Left lobe of liver (tissue), 2 donors: Measurements from ENCODE around the gene IL31. TPM values are rescaled to one million over a fixed set of nuclear protein-coding genes. Genes with fewer than 3 reads are reported as not detected.
"Not testable (repeated sequence)": the region's sequence is repeated elsewhere in the genome, so short reads cannot be mapped to it uniquely, and the experiment has no call there.

ENCODE experiments used
- ATAC-seq: fragments of 200-7000 bp; cut with Tn5 transposase; one replicate; pipeline ENCODE4 v1.9.1; 2020; ENCODE audit warnings: mild to moderate bottlenecking, moderate library complexity
- DNase-seq: peaks from one replicate; pipeline ENCODE4 v3.0.0-alpha.2; 2020; ENCODE audit warnings: low spot score
- total RNA-seq: library from RNA; stranded (reverse); gene quantifications from one replicate; pipeline ENCODE4 v1.2.1, GENCODE V29; 2021
- donor health status: DM: no; HTN: no; CAD: no; lungs with moderate emphysema.
- donor health status: DM: no; HTN: yes; CAD: no.

The IL31 gene
- total RNA-seq: not detected

DNA sequence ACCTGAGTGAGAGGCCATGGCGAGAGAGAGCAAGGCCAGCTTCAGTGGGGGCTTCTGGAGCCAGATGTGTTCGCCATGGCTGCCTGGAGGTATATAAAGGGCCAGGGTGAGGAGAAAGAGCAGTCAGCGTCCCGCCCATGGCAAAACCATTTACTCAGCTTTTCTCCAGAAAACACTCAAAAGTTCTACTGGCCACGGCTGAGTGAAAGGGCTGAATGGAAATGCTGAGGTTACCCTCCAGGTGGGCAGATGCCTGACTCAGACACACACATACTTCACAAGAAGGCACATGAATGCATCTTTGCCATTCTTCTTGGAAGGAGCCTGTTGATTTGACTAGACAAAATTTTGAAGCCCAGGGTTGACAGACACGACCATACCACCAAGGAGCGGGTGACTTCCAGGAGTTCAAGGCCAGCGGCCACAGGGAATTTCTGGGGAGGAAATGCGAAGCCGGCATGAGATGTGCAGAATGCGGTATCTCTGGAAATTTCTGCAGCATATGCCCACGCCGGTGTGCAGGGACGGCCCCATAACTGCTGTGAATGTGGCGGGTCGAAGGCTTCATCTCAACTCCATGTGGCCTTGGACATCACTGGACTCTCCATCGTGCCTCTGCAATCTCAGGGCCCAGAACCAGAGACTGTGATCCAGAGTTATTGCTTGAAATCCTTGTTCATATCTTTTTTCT is at the start of gene IL31:
TSS of gene IL31 (minus strand) at position 67 of the 691 bp plus-strand sequence. CDS start at position 18, 49 bp downstream.
- DNase-seq (no peak), ATAC-seq (no peak)

DNA sequence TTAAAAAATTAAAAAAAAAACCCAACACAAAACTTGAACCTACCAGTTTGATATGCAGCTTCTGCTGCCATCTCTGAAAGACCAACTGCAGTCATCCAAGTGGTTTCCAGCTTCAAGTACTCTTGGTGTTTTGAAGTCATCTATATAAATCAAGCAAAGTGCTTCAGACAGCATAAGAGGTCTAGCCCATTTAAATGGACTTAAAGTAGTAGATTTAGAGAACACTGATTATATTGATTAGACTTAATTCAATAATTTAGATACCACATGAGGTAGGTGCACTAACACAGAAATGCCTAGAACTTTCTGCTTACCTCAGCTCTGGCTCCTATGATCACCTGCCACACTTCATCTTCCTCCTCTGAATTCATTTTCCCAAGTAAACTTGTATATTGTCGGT is 42.4 kb upstream of the IL31 start:
- DNase-seq (no peak), ATAC-seq (no peak)

DNA sequence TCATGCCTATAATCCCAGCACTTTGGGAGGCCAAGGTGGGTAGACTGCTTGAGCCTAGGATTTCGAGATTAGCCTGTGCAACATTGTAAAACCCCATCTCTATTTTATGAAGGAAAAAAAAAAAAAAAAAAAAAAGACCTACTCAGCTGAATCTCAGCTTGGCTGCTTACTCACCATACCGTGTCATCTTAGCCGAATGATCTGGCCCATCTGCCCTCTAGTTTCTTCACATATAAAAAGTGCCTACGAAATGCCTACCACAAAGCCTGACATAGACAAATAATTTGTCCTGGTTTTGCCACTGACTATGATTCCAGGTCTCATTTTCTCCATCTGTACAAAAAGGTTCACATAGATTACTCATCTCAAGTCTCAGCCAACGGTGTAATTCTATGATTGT is 41.8 kb upstream of the IL31 start:
- no peak for DNase-seq
- ATAC-seq: no peak

DNA sequence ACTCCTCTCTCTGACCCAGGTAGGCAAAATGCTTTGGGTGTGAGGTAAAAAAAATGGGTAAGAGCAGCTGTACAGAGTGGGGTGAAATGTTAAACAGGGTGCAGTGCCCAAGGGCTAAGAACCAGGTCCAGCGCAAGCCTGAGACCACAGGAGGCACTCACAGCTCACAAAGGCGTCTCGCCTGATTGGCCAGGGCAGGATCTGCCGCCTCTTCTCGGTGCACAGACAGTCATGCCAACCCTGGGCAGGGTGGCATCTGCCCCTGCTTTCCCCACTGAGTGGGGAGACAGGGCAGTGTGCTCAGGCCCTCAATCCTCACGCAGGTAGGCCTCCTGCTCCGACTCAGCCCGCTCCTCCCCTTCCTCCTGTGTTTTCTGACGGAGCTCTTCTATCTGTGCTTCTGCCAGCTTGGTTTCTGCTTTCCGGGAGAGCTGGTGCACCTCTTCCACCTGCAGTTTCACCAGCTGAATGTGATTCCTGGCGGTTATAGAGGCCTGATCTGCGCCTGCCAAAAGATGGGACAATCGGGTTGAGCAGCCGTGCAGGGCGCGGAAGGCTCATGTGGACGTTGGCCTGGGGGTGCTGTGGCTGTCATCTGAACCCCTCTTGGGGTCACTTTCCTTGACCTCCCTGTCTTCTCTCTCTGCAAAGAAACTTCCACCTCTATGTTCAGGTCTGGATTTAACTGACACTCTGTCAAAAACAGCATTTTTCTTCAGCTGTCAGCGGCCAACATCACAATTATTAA is 34.2 kb upstream of the IL31 start:
- DNase-seq (no peak), ATAC-seq (no peak)

DNA sequence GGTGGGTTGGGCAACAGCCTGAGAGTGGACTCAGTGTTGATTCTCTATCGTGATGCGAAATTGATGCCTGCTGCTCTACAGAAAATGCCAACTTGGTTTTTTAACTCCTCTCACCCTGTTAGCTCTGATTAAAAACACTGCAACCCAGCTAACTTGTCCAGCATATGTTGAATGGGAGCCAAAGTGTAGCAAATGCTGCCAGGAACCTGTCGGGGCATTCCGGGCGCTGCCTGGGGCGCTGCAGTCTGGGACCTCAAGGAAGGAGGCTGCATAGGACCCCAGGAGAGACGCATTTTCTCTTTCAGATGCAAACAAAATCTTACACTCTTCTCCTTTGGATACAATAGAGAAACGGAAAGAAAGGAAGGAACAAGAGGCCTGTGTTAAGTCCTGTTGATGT is 33.4 kb upstream of the IL31 start:
- ATAC-seq (no peak), DNase-seq (no peak)

DNA sequence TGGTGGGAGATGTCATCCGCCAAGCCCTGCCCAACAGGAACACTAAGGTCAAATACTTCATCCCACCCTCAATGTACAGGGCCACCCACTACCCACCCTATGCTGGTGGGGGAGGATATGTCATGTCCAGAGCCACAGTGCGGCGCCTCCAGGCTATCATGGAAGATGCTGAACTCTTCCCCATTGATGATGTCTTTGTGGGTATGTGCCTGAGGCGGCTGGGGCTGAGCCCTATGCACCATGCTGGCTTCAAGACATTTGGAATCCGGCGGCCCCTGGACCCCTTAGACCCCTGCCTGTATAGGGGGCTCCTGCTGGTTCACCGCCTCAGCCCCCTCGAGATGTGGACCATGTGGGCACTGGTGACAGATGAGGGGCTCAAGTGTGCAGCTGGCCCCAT is 33.0 kb upstream of the IL31 start:
- DNase-seq: no peak
- no peak for ATAC-seq

DNA sequence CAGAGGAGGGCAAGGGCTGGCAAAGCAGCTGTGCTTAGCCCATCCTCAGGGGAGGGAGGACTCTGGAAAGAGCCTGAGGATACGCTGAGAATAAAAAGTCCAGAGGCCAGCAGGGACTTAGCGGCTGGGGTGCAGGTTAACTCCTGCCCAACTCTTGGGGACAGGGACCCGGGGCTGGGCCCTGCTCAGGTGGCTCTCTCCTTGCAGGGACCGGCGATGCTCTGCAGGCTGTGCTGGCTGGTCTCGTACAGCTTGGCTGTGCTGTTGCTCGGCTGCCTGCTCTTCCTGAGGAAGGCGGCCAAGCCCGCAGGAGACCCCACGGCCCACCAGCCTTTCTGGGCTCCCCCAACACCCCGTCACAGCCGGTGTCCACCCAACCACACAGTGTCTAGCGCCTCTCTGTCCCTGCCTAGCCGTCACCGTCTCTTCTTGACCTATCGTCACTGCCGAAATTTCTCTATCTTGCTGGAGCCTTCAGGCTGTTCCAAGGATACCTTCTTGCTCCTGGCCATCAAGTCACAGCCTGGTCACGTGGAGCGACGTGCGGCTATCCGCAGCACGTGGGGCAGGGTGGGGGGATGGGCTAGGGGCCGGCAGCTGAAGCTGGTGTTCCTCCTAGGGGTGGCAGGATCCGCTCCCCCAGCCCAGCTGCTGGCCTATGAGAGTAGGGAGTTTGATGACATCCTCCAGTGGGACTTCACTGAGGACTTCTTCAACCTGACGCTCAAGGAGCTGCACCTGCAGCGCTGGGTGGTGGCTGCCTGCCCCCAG is 32.3 kb upstream of the IL31 start:
- ATAC-seq: peak; percentile 9
- no peak for DNase-seq

DNA sequence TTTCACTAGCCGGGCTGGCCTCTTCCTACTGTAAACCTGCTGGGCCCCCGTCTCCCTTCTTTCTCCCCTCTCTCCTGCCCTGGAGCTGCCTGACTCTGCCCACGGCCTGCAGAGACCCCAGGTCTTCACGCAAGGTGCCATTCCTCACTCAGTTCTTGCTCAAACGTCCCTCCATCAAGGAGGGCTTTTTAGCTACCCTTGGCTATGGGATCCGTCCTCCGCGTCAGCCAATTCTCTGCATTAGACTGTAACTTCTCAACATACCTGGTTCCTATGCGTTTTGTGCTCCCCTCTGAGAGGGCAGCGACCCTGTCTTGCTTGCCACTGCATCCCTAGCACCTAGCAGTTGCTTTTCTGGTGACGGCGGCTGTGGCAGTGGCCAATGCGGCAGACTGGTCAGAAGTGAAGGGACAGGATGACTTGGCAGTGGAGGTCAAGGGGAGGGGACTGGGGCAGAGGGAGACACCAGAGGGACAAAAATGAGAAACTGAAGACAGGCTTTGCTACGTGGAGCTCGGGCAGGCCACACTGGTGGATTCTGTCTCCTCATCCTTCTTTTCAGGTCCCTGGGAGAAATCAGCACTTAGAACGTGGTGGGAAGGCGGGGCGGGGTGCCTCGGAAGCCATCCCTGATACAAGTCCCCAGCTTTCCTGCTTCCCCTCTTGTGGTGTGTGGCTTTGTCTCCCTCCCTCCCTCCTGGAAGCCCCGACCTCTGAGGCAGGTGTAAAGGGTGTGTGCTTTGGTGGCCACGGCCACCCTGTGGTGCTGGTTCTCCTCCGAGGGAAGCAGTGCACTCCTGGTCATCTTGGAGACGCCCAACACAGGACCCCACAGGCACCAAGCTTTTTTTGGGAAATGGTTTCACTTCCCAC is 31.3 kb upstream of the IL31 start:
- ATAC-seq (peak; percentile 2), DNase-seq (no peak)

DNA sequence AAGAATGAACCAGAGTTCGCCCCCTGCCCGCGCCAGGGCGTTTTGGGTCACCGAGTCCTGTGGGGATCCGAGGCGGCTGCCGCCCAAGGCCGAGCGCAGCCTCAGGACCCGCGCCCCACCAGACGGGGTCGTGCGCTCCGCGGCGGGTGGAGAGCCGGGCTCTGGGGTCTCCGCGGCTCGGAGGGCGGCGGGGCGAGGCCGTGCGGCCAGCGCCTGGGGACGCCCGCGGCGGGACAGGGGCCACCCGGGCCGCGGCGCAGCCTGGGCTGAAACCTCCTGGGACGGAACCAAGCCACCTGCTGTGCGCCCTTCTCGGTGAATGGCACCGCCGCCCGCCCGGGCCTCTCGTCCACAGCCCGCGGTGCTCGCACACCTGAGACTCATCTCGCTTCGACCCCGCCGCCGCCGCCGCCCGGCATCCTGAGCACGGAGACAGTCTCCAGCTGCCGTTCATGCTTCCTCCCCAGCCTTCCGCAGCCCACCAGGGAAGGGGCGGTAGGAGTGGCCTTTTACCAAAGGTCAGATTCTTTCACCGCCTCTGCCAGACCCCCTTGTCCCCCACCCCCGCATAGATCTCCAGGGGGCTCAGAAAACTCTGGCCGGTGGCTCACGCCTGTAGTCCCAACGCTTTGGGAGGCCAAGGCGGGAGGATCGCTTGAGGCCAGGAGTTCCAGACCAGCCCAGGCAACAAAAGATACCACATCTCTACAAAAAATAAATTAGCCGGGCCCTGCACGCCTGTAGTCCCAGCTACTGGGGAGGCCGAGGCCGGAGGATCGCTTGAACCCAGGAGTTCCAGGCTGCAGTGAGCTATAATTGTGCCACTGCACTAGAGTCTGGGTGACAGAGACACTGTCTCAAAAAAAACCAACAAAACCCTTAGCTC is 30.4 kb upstream of the IL31 start:
- DNase-seq (peak; percentile 45), ATAC-seq (peak; percentile 10)

DNA sequence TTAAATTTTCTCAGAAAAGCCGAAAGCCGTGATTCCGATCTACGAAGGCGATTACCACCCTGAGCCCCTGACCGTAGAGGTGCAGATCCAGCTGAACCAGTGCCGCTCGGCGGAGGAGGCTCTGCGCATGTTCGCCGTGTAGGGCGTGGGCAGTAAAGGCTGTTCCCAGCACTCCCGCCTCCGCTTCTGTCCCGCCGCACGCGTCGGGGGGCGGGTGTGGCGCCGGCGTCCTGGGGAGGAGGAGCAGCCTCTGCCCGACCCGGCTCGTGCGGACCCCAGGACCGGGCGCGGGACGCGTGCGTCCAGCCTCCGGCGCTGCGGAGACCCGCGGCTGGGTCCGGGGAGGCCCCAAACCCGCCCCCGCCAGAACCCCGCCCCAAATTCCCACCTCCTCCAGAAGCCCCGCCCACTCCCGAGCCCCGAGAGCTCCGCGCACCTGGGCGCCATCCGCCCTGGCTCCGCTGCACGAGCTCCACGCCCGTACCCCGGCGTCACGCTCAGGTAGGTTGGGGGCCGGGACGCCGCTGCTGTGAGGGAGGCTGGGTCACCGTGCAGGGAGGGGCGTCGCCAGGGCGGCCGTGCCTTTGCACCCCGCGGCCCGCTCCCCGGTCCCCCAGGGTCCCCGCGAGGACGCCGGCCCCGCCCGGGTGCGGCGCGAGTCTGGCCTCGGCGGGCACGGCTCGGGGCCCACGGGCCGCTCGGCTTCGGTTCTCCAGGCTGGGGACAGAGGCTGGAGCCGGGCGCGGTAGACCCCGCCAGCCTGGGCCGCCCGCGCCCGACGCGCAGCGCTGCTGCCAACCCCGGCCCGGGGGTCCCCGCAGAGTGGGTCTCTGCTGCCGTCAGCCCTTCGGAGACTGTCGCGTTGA is 29.5 kb upstream of the IL31 start, which contains the start of gene B3GNT4:
TSS of gene B3GNT4 (plus strand) at position 409 of the 866 bp plus-strand sequence. CDS start 910 bp downstream, outside the sequence.
- DNase-seq (peak; percentile 62), ATAC-seq (peak; percentile 82)

DNA sequence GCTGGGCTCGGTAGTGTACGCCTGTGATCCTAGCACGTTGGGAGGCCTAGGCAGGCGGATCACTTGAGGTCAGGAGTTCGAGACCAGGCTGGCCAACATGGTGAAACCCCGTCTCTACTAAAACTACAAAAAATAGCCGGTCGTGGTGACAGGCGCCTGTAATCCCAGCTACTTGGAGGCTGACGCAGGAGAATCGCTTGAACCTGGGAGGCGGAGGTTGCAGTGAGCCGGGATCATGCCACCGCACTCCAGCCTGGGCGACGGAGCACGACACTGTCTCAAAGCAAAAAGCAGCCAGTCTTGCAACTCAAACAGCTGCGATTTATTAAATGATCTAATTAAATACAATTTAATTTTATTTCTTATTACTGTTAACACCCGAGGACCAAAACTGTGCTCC is 28.8 kb upstream of the IL31 start:
- ATAC-seq, DNase-seq: not testable (repeated sequence)

DNA sequence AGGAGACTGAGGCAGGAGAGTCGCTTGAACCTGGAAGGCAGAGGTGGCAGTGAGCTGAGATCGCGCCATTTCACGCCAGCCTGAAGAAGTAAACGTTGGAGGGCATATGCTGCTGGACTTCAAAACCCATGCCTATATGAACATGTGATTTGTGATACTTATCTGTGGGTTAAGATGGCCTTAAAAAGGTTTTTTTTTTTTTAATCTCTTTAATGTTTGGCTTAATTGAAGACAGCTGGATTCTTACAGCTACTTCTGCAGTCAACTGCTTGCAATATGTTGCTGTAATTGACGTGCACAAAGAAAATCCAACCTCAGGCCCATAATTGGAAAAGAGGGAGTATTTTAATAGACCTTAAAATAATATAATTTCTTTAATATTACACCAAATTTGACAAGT is 28.0 kb upstream of the IL31 start:
- DNase-seq (no peak), ATAC-seq (no peak)

DNA sequence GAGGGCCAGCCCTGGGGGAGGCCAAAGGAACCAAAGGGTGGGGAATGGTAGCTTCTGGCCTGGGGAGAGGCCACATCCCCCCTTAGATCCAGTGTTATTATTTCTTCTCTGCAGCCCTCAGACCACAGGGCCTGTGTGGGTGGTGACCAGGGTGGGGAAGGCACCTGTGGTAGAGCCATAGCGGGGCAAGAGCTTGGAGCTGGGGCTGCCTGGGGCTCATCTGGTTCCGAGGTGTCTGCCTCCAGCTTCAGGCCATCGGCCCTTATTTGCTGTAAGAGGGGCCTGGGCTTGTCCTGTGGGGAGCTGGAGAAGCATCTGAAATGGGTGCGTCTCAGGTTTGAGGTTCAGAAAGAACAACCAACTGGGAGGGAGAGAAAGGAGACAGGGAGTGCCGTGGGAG is 27.4 kb upstream of the IL31 start:
- no peak for DNase-seq
- ATAC-seq: no peak

DNA sequence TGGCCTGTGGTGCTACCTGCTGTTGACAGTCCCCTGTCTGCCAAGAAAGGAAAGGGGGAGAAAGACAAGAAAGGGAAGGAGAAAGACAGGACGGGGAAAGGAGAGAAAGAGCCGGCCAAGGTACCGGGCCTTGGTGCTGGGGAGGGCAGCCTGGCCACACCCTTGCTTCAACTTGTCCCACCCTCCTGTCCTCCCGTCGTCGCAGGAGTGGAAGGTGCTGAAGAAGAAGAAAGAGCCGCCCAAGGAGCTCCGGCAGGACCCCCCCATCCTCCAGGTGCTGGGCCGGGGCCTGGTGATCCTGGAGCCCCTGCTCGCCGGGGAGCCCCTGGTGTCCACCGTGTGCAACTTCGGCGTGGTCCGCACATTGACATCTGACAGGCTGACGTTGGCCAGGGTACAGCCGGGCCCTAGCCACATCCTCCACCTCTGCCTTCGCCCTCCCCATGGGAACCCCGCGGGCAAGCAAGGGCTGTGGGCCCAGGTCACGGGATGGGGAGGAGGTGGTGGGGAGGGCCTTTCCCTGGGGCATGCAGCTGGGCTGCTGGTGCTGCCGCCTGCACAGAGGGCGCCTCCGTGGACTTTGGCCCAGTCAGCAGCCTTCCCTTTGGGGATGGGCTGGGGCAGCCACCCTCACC is 26.6 kb upstream of the IL31 start:
- DNase-seq (no peak), ATAC-seq (no peak)

DNA sequence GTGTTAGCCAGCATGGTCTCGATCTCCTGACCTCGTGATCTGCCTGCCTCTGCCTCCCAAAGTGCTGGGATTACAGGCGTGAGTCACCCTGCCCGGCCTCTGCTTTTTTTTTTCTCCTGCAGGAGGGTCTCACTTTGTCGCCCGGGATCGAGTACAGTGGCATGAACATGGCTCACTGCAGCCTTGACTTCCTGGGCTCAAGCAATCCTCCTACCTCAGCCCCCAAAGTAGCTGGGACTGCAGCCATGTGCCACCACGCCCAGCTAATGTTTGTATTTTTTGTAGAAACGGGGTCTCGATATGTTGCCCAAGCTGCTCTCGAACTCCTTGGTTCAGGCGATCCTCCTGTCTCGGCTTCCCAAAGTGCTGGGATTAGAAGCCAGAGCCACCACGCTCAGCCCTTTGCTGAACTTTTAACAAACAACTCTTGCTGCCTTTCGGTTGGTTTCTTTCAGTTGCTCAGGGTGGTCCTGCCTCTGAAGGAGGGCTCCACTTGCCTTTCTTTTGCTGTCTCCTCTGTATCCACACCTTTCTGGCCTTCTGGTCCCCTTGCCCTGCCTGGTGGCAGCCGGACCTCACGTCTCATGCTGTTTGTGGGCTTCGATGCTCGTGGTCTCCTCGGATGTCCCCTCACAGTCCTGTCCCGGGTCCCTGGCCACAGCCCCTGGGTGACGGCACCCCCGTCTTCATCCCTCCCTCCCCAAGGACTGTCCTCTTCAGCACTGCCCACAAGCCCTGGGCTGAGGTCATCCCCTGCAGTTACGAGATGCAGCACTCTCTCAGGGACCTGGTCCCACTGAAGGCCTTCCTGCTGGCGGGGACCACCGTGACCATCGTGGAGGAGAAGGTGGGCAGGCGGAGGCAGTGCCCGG is 25.7 kb upstream of the IL31 start:
- ATAC-seq (no peak), DNase-seq (no peak)

DNA sequence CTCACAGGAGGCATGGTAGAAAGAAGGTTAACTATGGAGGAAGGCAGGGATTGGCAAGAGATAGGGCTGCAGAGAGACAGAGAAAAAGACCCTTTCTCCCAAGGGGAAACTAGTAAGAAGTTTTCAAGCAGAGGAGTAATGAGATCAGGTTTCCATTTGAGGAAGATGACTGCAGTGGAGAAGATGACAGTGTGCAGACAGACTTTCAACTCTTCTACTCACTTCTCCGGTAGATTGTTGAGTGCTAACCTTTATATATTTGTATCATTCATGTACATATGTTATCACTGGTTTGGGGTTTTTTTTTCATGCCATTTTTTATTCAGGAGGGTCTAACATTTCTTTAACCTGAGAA is 23.6 kb upstream of the IL31 start:
- ATAC-seq (no peak), DNase-seq (no peak)

DNA sequence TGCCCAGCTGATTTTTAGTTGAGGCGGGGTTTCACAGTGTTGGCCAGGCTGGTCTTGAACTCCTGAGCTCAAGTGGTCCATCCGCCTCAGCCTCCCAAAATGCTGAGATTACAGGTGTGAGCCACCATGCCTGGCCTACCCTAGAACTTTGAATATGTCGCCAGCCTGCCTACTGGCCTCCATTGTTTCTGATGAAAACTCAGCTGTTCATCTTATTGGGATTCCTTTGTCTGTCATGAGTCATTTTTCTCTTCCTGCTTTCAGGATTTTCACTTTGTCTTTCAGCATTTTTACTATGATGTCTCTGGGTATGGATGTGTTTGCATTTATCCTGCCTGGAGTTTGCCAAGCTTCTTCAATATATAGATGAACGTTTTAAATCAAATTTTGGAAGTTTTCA is 21.4 kb upstream of the IL31 start:
- DNase-seq (no peak), ATAC-seq (no peak)
